Activated naive CD4-positive, alpha-beta T cell (primary cell): Measurements from ENCODE around the gene MGARP.
"Not testable (repeated sequence)": the region's sequence is repeated elsewhere in the genome, so short reads cannot be mapped to it uniquely, and the experiment has no call there.

Experiments used
- DNase-seq, 4 experiments: peaks; one replicate each; lab custom pipeline; 2025; lab: John Stamatoyannopoulos, UW

The MGARP gene

GRCh38 chr4:139295206-139295941, 15.3 kb upstream of the MGARP start:
- DNase-seq = peak; percentile 93 to 100 (median 98)

DNA sequence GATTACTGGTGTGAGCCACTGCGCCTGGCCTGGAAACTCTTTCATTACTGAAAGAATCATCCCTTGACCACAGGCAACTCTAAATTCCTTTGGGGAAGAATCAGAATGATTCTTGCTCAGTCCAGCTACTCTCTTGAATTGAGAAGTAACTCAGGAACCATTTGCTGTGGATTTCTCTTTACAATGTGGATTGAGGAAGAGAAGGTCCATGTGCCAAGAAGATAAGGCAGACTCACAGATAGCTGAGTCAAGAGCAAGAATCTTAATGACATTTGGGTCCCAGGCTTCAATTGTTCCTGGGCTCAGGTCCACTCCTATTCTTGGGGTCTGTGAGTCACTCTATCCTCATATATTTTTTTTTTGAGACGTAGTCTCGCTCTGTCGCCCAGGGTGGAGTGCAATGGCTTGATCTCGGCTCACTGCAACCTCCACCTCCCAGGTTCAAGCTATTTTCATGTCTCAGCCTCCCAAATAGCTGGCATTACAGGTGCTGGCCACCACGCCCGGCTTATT, 6.2 kb upstream of the MGARP start:
- no peak for DNase-seq

DNA sequence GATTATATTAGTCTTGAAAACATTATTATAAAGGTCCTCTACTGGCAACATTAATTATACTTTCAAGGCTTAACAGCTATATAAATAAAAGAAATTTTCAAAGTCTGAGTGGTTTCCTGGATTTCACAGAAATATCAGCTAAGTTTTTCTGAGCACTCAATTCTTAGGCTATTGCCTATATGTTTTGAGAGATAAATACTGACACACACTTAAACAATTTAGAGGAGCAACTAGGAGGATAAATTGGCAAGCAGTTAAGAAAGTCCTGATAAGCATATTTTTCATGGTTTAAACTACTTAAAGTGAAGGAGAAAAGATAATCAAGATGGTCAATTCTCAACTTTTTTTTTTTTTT, 2.7 kb upstream of the MGARP start:
- DNase-seq = no peak

DNA sequence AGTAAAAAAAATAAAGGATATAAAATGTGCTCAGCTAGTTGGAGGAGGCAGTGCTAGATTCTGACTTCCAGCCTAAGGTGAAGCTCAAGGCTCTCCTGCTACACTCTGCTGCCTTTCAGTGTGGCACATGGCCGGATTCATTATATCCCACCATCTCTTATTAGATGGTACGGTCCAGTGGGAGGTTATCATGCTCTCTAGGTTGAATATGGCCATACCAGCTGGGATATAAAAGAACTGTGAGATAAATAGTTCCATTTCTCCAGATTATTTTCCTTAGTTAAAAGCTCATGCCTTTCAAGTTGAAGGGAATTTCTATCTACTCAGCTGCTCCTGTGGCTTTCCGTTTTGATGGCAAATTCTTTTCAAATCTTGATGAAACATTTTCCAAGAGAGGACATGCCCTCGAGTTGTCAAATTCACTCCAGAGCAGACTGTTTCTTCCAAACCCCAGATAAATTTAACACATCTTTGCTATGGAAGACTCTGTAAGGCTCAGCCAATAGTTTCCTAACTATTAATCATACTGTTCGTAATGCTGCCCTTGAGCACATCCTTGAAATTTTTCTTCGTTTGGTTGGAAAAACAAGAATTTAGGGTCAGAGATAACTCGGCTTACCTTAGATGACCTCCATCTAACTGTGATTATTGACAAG, 2.2 kb upstream of the MGARP start:
- DNase-seq = no peak

- DNase-seq = no peak
Observed at GRCh38 chr4:139278912-139279759, 889 bp downstream of the MGARP start.

DNA sequence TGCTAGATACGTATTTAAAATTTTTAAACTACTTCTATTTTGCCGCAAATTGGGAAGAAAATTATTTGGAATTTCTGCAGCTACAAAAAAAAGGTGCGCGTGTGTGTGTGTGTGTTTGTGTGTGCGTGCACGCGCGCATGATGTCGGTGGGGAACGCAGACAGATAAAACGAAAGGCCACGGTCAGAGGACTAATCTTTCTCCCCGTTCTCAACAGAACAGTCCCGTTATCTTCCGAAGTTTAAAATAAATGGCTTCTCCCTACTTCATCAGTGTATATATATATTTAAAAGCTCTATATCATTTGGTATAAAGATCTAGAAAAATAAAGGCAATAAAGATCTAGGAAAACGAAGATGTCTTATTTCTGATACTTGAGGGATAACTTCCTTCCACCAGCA, 1.5 kb downstream of the MGARP start:
- DNase-seq = no peak

DNA sequence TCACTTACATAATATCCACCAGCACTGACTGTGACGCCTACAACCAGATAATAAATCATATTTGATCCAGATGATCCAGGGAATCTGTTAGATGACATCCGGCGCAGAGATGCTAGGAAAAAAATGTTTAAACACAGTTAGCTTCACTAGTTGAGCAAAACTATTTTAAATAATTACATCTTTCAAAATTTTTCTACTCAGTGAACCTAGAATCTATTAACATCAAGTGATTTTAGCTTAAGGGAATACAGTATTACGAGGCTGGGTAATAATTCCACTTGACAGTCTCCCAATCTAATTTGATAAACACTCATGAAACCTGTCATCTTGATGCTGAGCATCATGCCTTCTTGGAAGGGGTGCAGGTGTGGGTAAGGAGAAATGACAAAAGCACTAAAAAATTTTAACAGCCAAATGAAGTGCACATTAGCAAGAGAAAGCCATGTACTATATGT, 4.7 kb downstream of the MGARP start:
- DNase-seq = no peak

- no peak for DNase-seq
Observed at GRCh38 chr4:139274790-139275189, 5.2 kb downstream of the MGARP start.

GRCh38 chr4:139273835-139274234, 6.2 kb downstream of the MGARP start:
- no peak for DNase-seq

- DNase-seq = no peak
Observed at GRCh38 chr4:139267301-139267700, 12.7 kb downstream of the MGARP start.

- DNase-seq = peak; percentile 1 to 13 (median 2)
Observed at GRCh38 chr4:139266583-139267257, 13.3 kb downstream of the MGARP start.

- no peak for DNase-seq
Observed at GRCh38 chr4:139266208-139266582, 13.8 kb downstream of the MGARP start.

- no peak for DNase-seq
Observed at GRCh38 chr4:139265654-139266053, 14.4 kb downstream of the MGARP start.

- DNase-seq = no peak
Observed at GRCh38 chr4:139256349-139256748, 23.7 kb downstream of the MGARP start.

DNA sequence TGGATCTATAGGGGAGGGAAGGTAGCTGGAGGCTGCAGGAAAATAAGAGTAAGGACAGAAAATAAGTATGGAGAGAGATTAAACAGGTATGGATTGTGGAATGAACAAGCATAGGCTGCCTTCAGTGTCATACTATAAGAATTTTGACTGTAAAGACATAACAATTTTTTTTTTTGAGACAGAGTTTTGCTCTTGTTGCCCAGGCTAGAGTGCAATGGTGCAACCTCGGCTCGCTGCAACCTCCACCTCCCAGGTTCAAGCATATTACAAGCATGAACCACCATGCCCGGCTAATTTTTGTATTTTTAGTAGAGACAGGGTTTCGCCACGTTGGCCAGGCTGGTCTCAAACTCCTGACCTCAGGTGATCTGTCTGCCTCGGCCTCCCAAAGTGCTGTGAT, 24.4 kb downstream of the MGARP start:
- DNase-seq = not testable (repeated sequence)

DNA sequence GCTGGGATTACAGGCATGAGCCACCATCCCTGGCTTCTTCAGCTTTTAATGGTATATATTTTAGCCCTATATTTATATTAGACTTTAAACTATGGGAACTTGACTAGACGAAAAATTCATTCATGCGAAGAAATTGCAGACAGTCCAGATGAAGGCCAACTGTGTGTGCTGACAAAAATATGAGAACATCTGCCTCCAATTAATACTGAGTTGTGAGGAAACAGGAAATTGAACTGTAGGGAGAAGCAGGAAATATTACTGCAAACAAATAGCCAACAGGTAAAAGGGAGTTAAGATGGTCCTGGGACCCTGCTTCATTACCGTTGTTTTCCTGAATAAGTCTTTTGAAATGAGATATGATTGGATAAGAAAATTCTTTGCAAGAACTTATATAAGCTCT, 26.3 kb downstream of the MGARP start:
- DNase-seq = no peak

DNA sequence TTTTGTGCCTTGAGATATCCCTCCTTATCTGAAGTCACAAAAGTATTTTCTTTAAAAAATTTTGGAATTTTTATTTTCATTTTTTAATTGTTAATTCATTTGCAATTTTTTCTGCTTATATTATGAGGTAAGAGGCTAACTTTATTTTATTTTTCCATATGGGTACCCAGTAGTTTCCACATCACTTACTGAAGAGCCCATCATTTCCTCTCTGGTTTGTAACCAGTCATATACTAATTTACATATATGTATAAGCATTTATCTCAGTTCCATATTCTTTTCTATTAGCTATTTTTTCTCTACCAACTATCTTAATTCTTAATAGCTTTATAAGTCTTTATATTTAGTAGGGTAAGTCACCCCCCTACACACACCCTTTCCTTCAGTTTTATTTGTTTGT, 27.0 kb downstream of the MGARP start:
- DNase-seq = no peak

DNA sequence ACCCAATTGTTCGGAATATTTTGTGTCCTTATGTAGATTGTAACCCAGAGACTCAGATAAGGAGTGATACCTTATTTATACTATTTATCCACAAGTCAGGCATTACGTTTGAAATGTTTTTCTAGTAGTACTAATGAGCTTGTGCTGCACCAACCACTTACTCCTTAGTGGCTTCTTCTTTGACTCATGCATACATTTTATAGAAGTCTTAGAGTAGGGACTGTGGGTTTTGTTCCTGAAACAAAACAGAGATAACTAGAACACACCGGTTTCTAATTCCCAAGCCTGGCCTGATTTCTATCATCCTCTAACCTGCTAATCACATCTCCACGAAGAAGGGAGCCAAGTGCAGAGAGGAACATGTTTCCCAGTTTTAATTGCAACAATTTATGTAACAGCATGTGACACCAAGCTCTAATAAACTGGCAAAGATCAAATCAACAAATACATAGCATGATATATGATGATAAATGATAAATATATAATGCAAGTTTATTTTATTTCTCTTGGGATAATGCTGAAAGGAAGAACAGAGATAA, 32.3 kb downstream of the MGARP start:
- DNase-seq = no peak

GRCh38 chr4:139247241-139247640, 32.8 kb downstream of the MGARP start:
- no peak for DNase-seq

DNA sequence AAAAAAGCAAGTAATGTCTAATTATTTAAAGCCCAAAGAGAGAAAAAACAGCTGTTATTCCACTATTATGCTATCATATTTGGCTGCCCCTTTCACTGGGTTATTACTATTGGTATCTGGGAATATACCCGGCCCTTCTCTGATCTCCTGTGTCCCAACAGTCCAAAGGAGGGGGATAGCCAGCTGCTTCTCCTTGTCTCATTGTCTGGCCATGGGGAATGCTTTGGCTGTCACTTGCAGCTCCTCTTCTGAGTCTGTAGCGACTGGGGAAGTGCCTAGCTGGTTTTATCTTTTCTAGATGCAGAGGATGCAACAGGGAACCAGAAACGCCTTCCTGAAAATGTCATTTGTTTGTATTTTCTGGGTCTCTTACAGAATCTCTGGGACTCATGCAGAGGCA, 33.9 kb downstream of the MGARP start:
- DNase-seq = no peak

DNA sequence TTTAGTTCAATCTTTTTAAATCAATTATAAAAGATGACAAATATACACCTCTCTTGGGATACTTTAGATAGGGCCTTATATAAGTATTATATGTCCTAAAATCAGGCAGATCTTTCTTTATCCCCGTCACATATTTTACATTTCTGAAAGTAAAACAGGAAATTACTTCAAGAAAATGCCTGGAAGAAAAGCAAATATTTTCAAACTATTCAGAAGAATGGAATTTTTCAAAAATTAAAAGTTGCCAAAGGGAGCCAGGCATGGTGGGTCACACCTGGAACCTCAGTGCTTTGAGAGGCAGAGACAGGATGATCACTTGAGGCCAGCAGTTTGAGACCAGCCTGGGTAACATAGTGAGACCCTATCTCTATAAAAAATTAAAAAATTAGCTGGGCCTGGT, 34.4 kb downstream of the MGARP start:
- no peak for DNase-seq
